NCI-H2196 (cell line): Measurements from ENCODE around the gene WDFY1.
"Not testable (repeated sequence)": the region's sequence is repeated elsewhere in the genome, so short reads cannot be mapped to it uniquely, and the experiment has no call there.

Source experiments
- DNase-seq: peaks from one replicate; lab custom pipeline; 2025; ENCODE audit not compliant: unreplicated experiment; lab: John Stamatoyannopoulos, UW

WDFY1 gene

GRCh38 chr2:223900066-223900465, 45.1 kb downstream of the WDFY1 start:
- no peak for DNase-seq

GRCh38 chr2:223897669-223898330, 47.3 kb downstream of the WDFY1 start:
- DNase-seq, result no peak

DNA sequence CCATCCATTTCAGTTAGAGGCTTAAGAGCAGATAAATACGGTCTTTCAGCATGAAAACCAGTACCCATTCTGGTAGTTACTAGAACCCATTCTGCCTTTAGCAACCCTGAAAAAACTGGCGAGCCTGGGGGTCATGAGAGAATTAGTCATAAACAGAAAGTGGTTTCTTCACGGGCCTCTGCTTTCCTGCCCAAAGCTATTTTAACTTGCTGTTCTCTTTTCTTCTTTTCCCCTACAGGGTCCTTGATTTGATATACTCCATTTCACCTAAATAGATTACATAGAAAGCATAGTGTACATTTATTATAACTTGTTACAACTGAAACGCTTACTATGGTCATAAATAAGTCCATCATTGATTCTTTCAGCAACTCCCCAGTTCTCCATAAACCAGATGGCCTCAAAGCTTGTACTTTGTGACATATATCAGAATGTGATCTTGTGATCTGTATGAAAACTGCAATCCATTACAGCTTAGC, 48.3 kb downstream of the WDFY1 start:
- no peak for DNase-seq

DNA sequence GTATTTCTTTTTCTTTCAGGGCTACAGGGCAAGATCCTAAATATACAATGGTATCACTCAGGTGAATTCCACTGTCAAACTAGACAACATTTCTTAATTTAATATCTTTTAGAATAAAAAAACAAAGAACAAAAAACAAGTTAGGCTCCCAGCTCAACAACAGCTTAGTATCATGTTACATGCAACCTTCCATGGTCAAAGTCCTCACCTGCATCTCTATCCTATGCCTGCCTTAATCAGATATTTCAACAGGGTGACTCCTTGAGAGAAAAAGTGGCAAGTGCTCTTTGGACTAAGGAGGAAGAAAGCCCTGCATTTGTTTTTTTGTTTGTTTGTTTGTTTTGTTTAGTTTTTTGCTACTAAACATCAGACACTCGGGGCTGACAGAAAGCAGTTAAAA, 50.2 kb downstream of the WDFY1 start:
- DNase-seq, result no peak

DNA sequence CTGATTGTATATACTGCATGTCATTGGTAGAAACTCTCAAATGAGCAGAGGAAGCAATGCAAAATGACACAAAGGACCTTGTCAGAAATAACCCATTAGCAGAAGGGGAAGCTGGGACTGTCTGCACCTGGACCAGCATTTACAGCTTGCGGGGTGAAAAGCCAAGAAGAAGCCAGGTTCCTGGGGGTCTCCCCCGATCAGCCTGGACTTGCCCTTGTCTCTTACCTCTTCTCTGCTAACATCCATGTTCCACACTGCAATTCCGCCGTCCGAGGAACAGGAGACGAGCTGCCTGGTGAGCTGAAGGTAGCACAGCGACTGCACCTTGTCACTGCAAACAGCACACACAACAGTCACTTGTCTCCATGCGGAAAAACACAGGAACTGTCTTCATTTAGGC, 51.1 kb downstream of the WDFY1 start:
- no peak for DNase-seq

DNA sequence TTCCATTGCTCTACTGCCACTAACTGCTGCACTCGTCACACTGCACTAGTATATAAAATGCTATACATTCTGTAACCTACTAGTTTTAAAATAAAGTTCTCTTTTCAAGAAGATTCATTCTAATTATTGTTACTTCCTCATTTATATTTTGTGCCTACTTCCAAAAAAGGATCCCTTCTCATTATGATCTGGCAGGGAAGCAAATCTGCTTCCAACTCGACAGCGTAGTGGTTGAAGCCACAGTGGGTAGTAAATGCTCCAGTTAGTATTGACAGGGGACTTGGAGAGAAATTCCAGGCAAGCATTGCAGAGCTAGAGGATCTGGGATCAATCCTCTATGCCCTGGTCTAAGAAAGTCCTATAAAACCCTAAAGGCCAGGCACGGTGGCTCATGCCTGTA, 54.4 kb downstream of the WDFY1 start:
- DNase-seq, result no peak

DNA sequence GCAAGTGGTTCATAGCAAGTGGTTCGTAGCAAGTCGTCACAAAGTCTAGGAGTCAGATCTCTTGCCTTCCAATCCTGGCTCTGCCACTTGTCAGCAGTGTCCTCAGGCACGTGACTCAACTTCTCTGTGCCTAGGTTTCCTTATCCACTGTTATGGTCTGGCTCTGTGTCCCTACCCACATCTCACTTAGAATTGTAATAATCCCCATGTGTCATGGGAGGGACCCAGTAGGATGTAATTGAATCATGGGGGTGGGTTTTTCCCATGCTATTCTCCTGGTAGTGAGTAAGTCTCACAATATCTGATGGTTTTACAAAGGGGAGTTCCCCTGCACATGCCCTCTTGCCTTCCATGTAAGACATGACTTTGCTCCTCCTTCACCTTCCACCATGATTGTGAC, 55.9 kb downstream of the WDFY1 start:
- DNase-seq, result no peak

- no peak for DNase-seq
Measured at GRCh38 chr2:223888251-223888650, 56.9 kb downstream of the WDFY1 start.

GRCh38 chr2:223887127-223887526, 58.0 kb downstream of the WDFY1 start:
- no peak for DNase-seq

- DNase-seq, result no peak
Measured at GRCh38 chr2:223886726-223887125, 58.4 kb downstream of the WDFY1 start.

DNA sequence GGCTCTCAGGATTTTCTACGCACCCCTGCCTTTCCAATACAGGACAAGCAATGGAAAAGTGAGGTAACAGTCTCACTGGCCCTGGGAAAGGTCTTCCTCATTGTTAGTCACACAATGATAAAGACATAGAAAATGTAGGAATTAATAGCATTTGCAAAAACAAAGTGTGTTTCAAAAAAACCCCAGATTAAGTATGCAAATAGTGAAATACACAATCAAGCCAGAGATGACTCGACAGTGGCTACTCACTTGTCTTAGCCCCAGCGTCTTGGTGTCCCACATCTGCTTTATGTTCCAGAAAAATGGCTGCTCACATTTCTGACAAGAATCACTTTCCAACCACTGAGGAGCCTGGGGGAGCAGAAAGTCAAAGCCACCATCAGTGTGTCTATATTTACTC, 60.7 kb downstream of the WDFY1 start:
- DNase-seq, result no peak

- DNase-seq, result no peak
Measured at GRCh38 chr2:223882715-223883114, 62.4 kb downstream of the WDFY1 start.

DNA sequence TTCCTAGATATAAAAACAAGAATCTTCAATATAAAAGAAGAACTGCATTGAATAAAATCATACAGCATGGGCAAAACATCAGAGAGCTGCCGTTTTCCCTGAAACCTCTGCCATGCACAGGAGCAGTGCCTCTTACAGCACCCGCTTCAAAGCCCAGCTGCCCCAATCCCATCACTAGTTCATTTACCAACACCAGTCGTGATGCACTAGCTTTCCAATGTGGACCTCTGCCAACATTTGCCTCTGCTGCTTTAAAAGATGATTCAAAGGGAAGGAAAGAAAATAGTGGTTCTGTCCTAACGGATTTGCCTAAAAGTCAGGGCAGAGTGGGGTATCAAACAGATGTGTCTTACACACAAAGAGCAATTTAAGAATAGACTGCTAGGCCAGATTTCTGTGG, 64.3 kb downstream of the WDFY1 start:
- DNase-seq, result no peak

GRCh38 chr2:223877721-223878410, 67.3 kb downstream of the WDFY1 start:
- DNase-seq, result no peak

- no peak for DNase-seq
Measured at GRCh38 chr2:223873672-223874071, 71.5 kb downstream of the WDFY1 start.

- DNase-seq, result not testable (repeated sequence)
Measured at GRCh38 chr2:223872772-223873171, 72.4 kb downstream of the WDFY1 start.

GRCh38 chr2:223871661-223872060, 73.5 kb downstream of the WDFY1 start:
- DNase-seq, result not testable (repeated sequence)

- no peak for DNase-seq
Measured at GRCh38 chr2:223870840-223871611, 74.1 kb downstream of the WDFY1 start.

DNA sequence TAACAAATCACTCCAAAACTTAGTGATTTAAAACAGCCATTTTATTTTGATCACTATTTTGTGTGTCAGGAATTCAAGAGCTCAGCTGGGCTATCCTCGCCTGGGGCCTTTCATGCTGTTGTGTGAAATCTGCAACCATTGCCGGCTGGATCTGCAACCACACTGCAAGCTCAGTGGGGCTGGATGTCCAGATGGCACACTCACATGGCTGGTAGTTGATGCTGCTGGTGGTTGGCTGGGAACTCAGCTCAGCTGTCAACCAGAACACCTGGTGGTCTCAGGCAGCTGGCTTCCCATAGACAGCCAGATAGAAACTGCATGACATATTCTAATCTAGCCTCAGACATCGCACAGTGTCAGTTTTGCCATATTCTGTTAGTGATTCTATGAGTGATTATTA, 77.1 kb downstream of the WDFY1 start:
- no peak for DNase-seq

GRCh38 chr2:223865907-223866508, 79.1 kb downstream of the WDFY1 start:
- no peak for DNase-seq

GRCh38 chr2:223865124-223865523, 80.0 kb downstream of the WDFY1 start:
- no peak for DNase-seq

DNA sequence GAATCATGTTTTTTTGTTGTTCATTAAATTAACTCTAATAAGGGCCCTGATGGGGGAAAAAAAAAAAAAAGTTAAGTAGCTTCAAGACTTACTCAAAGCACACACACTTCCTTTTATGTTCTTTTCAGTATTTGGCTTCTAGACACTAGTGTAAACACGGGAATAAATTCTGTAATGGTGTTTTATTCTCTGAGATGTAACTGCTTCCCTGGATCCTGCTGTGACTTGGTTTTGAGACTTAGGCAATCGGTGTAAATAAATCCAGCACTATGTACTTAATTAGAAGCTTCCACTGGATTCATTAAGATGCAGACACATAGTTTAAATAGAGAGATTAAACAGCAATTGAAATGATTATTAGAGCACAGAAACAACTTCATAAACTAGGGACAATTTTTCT, 81.6 kb downstream of the WDFY1 start:
- DNase-seq, result no peak
